ENCODE measurements around the gene ISM1. TPM values are rescaled to one million over a fixed set of nuclear protein-coding genes. Genes with fewer than 3 reads are reported as not detected.

ISM1 gene
- polyA plus RNA-seq, 1 donor from 2014 or later, result not detected

GRCh38 chr20:13212750-13213149, 8.3 kb upstream of the ISM1 start:
- no peak overlapping the region for H3K27ac ChIP-seq (ENCODE audit: low read length)
- TF ChIP-seq EZH2 (IDR thresholded peaks at IDR 0.05; ENCODE audit: borderline replicate concordance, insufficient read depth, low read length, poor library complexity, severe bottlenecking) (no peak), RAD21 (conservative IDR thresholded peaks at IDR 0.05) (no peak), SMC3 (conservative IDR thresholded peaks at IDR 0.05; ENCODE audit: poor library complexity) (no peak), CTCF (IDR thresholded peaks at IDR 0.05; ENCODE audit: poor library complexity, severe bottlenecking) (no peak), EP300 (conservative IDR thresholded peaks at IDR 0.05; ENCODE audit: poor library complexity, severe bottlenecking) (no peak)
- H3K4me3 ChIP-seq (ENCODE audit: low read length), result no peak overlapping the region
- H3K9ac ChIP-seq (ENCODE audit: low read length), result no peak overlapping the region
- no peaks in the 10 kb centered on the region for H3K36me3 ChIP-seq (ENCODE audit: insufficient read depth, low read length)
- no peaks in the 10 kb centered on the region for H4K20me1 ChIP-seq (ENCODE audit: insufficient read depth)
- H3K9me3 ChIP-seq (ENCODE audit: low read length), result no peaks in the 10 kb centered on the region
- no peaks in the 10 kb centered on the region for H3F3A ChIP-seq (ENCODE audit: insufficient read depth, low read length, poor library complexity, severe bottlenecking)
- H3K9me2 ChIP-seq (ENCODE audit: insufficient read depth, low read length), result no peaks in the 10 kb centered on the region
- no peaks in the 10 kb centered on the region for H3K79me2 ChIP-seq (replicated peaks; ENCODE audit: insufficient read depth, low read length)
- no peak overlapping the region for H3K4me2 ChIP-seq (ENCODE audit: low read length)
- peaks cover 34% of the 10 kb centered on the region for H3K27me3 ChIP-seq (ENCODE audit: insufficient read depth, low read depth, low read length)
- H2AFZ ChIP-seq (ENCODE audit: low read depth, low read length), result no peak overlapping the region

- Histone ChIP-seq H3K4me2 (ENCODE audit: low read length) (no peak overlapping the region), H3K27ac (ENCODE audit: low read length) (no peak overlapping the region)
- TF ChIP-seq REST (IDR thresholded peaks at IDR 0.05; ENCODE audit: borderline replicate concordance) (no peak), EZH2 (IDR thresholded peaks at IDR 0.05; ENCODE audit: borderline replicate concordance, insufficient read depth, low read length, poor library complexity, severe bottlenecking) (no peak)
These were observed 7.7 kb upstream of the ISM1 start for GRCh38 chr20:13213335-13213734.

GRCh38 chr20:13216533-13216932, 4.5 kb upstream of the ISM1 start:
- Histone ChIP-seq H3F3A (ENCODE audit: insufficient read depth, low read length, poor library complexity, severe bottlenecking) (no peaks in the 10 kb centered on the region), H3K27me3 (ENCODE audit: insufficient read depth, low read depth, low read length) (peaks cover 67% of the 10 kb centered on the region), H3K9me2 (ENCODE audit: insufficient read depth, low read length) (no peaks in the 10 kb centered on the region), H3K4me2 (ENCODE audit: low read length) (no peak overlapping the region), H3K27ac (ENCODE audit: low read length) (no peak overlapping the region), H3K9ac (ENCODE audit: low read length) (no peak overlapping the region), H2AFZ (ENCODE audit: low read depth, low read length) (no peak overlapping the region), H3K9me3 (ENCODE audit: low read length) (no peaks in the 10 kb centered on the region), H3K36me3 (ENCODE audit: insufficient read depth, low read length) (no peaks in the 10 kb centered on the region), H3K4me3 (ENCODE audit: low read length) (no peak overlapping the region), H3K79me2 (replicated peaks; ENCODE audit: insufficient read depth, low read length) (no peaks in the 10 kb centered on the region), H4K20me1 (ENCODE audit: insufficient read depth) (no peaks in the 10 kb centered on the region)
- TF ChIP-seq POLR2AphosphoS5 (IDR thresholded peaks at IDR 0.05) (no peak), RAD21 (conservative IDR thresholded peaks at IDR 0.05) (no peak), MXI1 (conservative IDR thresholded peaks at IDR 0.05; ENCODE audit: poor library complexity, severe bottlenecking) (no peak), REST (IDR thresholded peaks at IDR 0.05; ENCODE audit: borderline replicate concordance) (no peak), EZH2 (IDR thresholded peaks at IDR 0.05; ENCODE audit: borderline replicate concordance, insufficient read depth, low read length, poor library complexity, severe bottlenecking) (no peak), TAF1 (IDR thresholded peaks at IDR 0.05; ENCODE audit: low read depth) (no peak), SMC3 (conservative IDR thresholded peaks at IDR 0.05; ENCODE audit: poor library complexity) (no peak), CTCF (IDR thresholded peaks at IDR 0.05; ENCODE audit: poor library complexity, severe bottlenecking) (no peak), EP300 (conservative IDR thresholded peaks at IDR 0.05; ENCODE audit: poor library complexity, severe bottlenecking) (no peak)

More at GRCh38 chr20:13213335-13213734, 7.7 kb upstream of the ISM1 start:
- Histone ChIP-seq H3F3A (ENCODE audit: insufficient read depth, low read length, poor library complexity, severe bottlenecking) (no peaks in the 10 kb centered on the region), H3K79me2 (replicated peaks; ENCODE audit: insufficient read depth, low read length) (no peaks in the 10 kb centered on the region), H3K27me3 (ENCODE audit: insufficient read depth, low read depth, low read length) (peaks cover 40% of the 10 kb centered on the region), H3K36me3 (ENCODE audit: insufficient read depth, low read length) (no peaks in the 10 kb centered on the region), H3K4me3 (ENCODE audit: low read length) (no peak overlapping the region), H3K9ac (ENCODE audit: low read length) (no peak overlapping the region), H4K20me1 (ENCODE audit: insufficient read depth) (no peaks in the 10 kb centered on the region), H2AFZ (ENCODE audit: low read depth, low read length) (no peak overlapping the region), H3K9me2 (ENCODE audit: insufficient read depth, low read length) (no peaks in the 10 kb centered on the region), H3K9me3 (ENCODE audit: low read length) (no peaks in the 10 kb centered on the region)

Measured in neural cell (in vitro differentiated cells).